ENCODE results near the gene HRH2.

The HRH2 gene

GRCh38 chr5:175743676-175744210, 85.9 kb downstream of the HRH2 start:
- TF ChIP-seq CTCF (IDR thresholded peaks at IDR 0.05; ENCODE audit: low read depth, low read length) = no peak

GRCh38 chr5:175745210-175745609, 87.3 kb downstream of the HRH2 start:
- no peak for TF ChIP-seq CTCF (IDR thresholded peaks at IDR 0.05; ENCODE audit: low read depth, low read length)
- no peak for DNase-seq (ENCODE audit: low read depth in 2 of 2)
- H3K4me3 ChIP-seq (replicated peaks in 1 of 2; ENCODE audit: low read depth in 2 of 2, low read length in 2 of 2) = no peak overlapping the region

More at GRCh38 chr5:175743676-175744210, 85.9 kb downstream of the HRH2 start:
- no peak overlapping the region for H3K4me3 ChIP-seq (replicated peaks in 1 of 2; ENCODE audit: low read depth in 2 of 2, low read length in 2 of 2)
- DNase-seq (ENCODE audit: low read depth in 2 of 2) = peak; percentile 3 to 4

GRCh38 chr5:175746851-175747250, 89.0 kb downstream of the HRH2 start:
- DNase-seq (ENCODE audit: low read depth in 2 of 2) = peak; percentile 10 to 26
- H3K4me3 ChIP-seq (replicated peaks in 1 of 2; ENCODE audit: low read depth in 2 of 2, low read length in 2 of 2) = no peak overlapping the region
- TF ChIP-seq CTCF (IDR thresholded peaks at IDR 0.05; ENCODE audit: low read depth, low read length) = no peak

GRCh38 chr5:175747539-175748060, 89.7 kb downstream of the HRH2 start:
- no peak for DNase-seq (ENCODE audit: low read depth in 2 of 2)
- H3K4me3 ChIP-seq (replicated peaks in 1 of 2; ENCODE audit: low read depth in 2 of 2, low read length in 2 of 2) = no peak overlapping the region
- no peak for TF ChIP-seq CTCF (IDR thresholded peaks at IDR 0.05; ENCODE audit: low read depth, low read length)

- no peak overlapping the region for H3K4me3 ChIP-seq (replicated peaks in 1 of 2; ENCODE audit: low read depth in 2 of 2, low read length in 2 of 2)
- DNase-seq (ENCODE audit: low read depth in 2 of 2) = no peak
- TF ChIP-seq CTCF (IDR thresholded peaks at IDR 0.05; ENCODE audit: low read depth, low read length) = no peak
These were observed 90.8 kb downstream of the HRH2 start for GRCh38 chr5:175748650-175749049.

GRCh38 chr5:175749591-175749990, 91.7 kb downstream of the HRH2 start:
- no peak for TF ChIP-seq CTCF (IDR thresholded peaks at IDR 0.05; ENCODE audit: low read depth, low read length)
- DNase-seq (ENCODE audit: low read depth in 2 of 2) = no peak
- H3K4me3 ChIP-seq (replicated peaks in 1 of 2; ENCODE audit: low read depth in 2 of 2, low read length in 2 of 2) = no peak overlapping the region

GRCh38 chr5:175750511-175750931, 92.7 kb downstream of the HRH2 start:
- no peak for TF ChIP-seq CTCF (IDR thresholded peaks at IDR 0.05; ENCODE audit: low read depth, low read length)
- H3K4me3 ChIP-seq (replicated peaks in 1 of 2; ENCODE audit: low read depth in 2 of 2, low read length in 2 of 2) = no peak overlapping the region
- DNase-seq (ENCODE audit: low read depth in 2 of 2) = no peak
